Trophoblast cell (in vitro differentiated cells and primary cell): ENCODE results near the gene PLEKHM2.

Experiments used
- DNase-seq, 2 donors: peaks; one replicate each; pipeline ENCODE4 v3.0.0-alpha.2; 2016
- H2AFZ ChIP-seq: 2 replicates; pipeline ENCODE4 v1.6.1; 2013; ENCODE audit warnings: low read length, moderate library complexity, mild to moderate bottlenecking; ENCODE audit not compliant: insufficient read depth, poor library complexity
- H2AK5ac ChIP-seq: 2 replicates; pipeline ENCODE4 v1.6.1; 2013; ENCODE audit warnings: mild to moderate bottlenecking, low read length
- H2BK120ac ChIP-seq: 2 replicates; pipeline ENCODE4 v1.6.1; 2013; ENCODE audit warnings: low read length, mild to moderate bottlenecking, moderate library complexity; ENCODE audit not compliant: insufficient read depth, poor library complexity
- H2BK12ac ChIP-seq: 2 replicates; pipeline ENCODE4 v1.6.1; 2013; ENCODE audit warnings: mild to moderate bottlenecking, low read length, moderate library complexity
- H2BK5ac ChIP-seq: 2 replicates; pipeline ENCODE4 v1.6.1; 2013; ENCODE audit warnings: low read length, low read depth, moderate library complexity, mild to moderate bottlenecking; ENCODE audit not compliant: poor library complexity
- H3K14ac ChIP-seq: 2 replicates; pipeline ENCODE4 v1.6.1; 2013; ENCODE audit warnings: mild to moderate bottlenecking, low read length
- H3K18ac ChIP-seq: 2 replicates; pipeline ENCODE4 v1.6.1; 2013; ENCODE audit warnings: mild to moderate bottlenecking, low read length
- H3K23ac ChIP-seq: 2 replicates; pipeline ENCODE4 v1.6.1; 2013; ENCODE audit warnings: low read length
- H3K27ac ChIP-seq: 2 replicates; pipeline ENCODE4 v1.5.1; 2013; ENCODE audit warnings: low read depth, mild to moderate bottlenecking, inconsistent platforms, low read length, moderate library complexity
- H3K27me3 ChIP-seq: 2 replicates; pipeline ENCODE4 v1.6.1; 2013; ENCODE audit warnings: inconsistent platforms, mild to moderate bottlenecking, low read length, moderate library complexity; ENCODE audit not compliant: insufficient read depth
- H3K36me3 ChIP-seq, 2 experiments: 1 replicate in 1 of 2; 2 replicates in 1 of 2; pipeline ENCODE4 v1.6.1; 2013; ENCODE audit warnings: low read length in 2 of 2, mild to moderate bottlenecking in 2 of 2, moderate library complexity in 1 of 2; ENCODE audit not compliant: insufficient read depth in 2 of 2, control insufficient read depth in 1 of 2
- H3K4ac ChIP-seq: 2 replicates; pipeline ENCODE4 v1.6.1; 2013; ENCODE audit warnings: low read depth, mild to moderate bottlenecking, low read length, moderate library complexity
- H3K4me1 ChIP-seq, 2 experiments: 1 replicate in 1 of 2; 2 replicates in 1 of 2; pipeline ENCODE4 v1.6.1; 2013; ENCODE audit warnings: low read length in 2 of 2, mild to moderate bottlenecking in 2 of 2, moderate library complexity in 1 of 2; ENCODE audit not compliant: insufficient read depth in 2 of 2, control insufficient read depth in 1 of 2
- H3K4me2 ChIP-seq: 2 replicates; pipeline ENCODE4 v1.6.1; 2013; ENCODE audit warnings: inconsistent platforms, mild to moderate bottlenecking, low read length, moderate library complexity
- H3K4me3 ChIP-seq: 2 replicates; pipeline ENCODE4 v1.5.1; 2013; ENCODE audit warnings: mild to moderate bottlenecking, low read depth, low read length, inconsistent platforms
- H3K79me1 ChIP-seq: one replicate; pipeline ENCODE4 v1.6.1; 2013; ENCODE audit warnings: low read length
- H3K79me2 ChIP-seq: 2 replicates; pipeline ENCODE4 v1.6.1; 2013; ENCODE audit warnings: low read length, mild to moderate bottlenecking; ENCODE audit not compliant: control insufficient read depth, insufficient read depth, poor library complexity
- H3K9ac ChIP-seq: 2 replicates; pipeline ENCODE4 v1.6.1; 2013; ENCODE audit warnings: mild to moderate bottlenecking, low read length
- H3K9me3 ChIP-seq: 2 replicates; pipeline ENCODE4 v1.6.1; 2013; ENCODE audit warnings: low read depth, mild to moderate bottlenecking, control low read depth, inconsistent platforms, low read length; ENCODE audit not compliant: insufficient read depth
- H4K12ac ChIP-seq: 2 replicates; pipeline ENCODE4 v1.6.1; 2013; ENCODE audit warnings: low read depth, mild to moderate bottlenecking, low read length, moderate library complexity
- H4K8ac ChIP-seq: 2 replicates; pipeline ENCODE4 v1.6.1; 2013; ENCODE audit warnings: low read depth, mild to moderate bottlenecking, low read length, moderate library complexity
- H4K91ac ChIP-seq: one replicate; pipeline ENCODE4 v1.6.1; 2013; ENCODE audit warnings: low read depth, mild to moderate bottlenecking, low read length, moderate library complexity
- WGBS: extraction: QIAGEN DNeasy Blood & Tissue Kit; methylation state at CpG from one replicate; pipeline ENCODE4 v1.1.7; 2013; ENCODE audit warnings: missing lambda C conversion rate; ENCODE audit not compliant: insufficient read length, insufficient coverage; ENCODE audit errors: extremely low coverage; 5-methylcytosine and 5-hydroxymethylcytosine counted together

Gene PLEKHM2

DNA sequence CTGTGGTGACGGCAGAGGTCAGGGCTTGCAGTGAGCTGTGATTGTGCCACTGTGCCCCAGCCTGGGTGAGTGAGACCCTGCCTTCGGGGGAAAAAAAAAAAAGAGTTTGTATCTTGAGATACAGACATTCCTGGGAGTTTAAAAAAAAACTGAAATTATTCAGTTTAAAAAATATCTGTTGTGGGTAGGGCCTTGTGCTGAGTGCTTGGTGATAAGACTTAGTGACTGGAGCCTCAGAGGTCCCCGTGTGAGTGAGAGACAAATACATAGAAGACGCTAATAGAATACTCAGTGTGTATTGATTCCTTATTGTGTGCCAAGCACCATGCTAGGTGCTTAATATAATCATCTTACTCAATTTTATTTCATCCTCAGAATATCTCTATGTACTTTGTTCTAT lies 44.2 kb upstream of the PLEKHM2 start:
- Histone ChIP-seq H2BK12ac (no peak overlapping the region), H3K27me3 (no peaks in the 10 kb centered on the region), H3K14ac (no peak overlapping the region), H3K79me1 (no peaks in the 10 kb centered on the region), H3K23ac (no peak overlapping the region), H2BK5ac (no peak overlapping the region), H2AK5ac (no peak overlapping the region), H3K4me3 (no peak overlapping the region), H3K9me3 (no peaks in the 10 kb centered on the region), H4K8ac (no peak overlapping the region), H3K9ac (no peak overlapping the region), H3K27ac (no peak overlapping the region), H4K91ac (no peak overlapping the region), H2AFZ (no peak overlapping the region), H3K79me2 (no peaks in the 10 kb centered on the region), H3K4me1 (no peaks in the 10 kb centered on the region), H2BK120ac (no peak overlapping the region), H3K18ac (no peak overlapping the region), H4K12ac (no peak overlapping the region), H3K4me2 (no peak overlapping the region), H3K36me3 (peaks cover 35 to 49% of the 10 kb centered on the region in 2 experiments), H3K4ac (no peak overlapping the region)
- WGBS = no CpG with 5 or more reads among the region's 4 CpGs
- no peak for DNase-seq

GRCh38 chr1:15640667-15641066 lies 43.5 kb upstream of the PLEKHM2 start:
- Histone ChIP-seq H3K36me3 (peaks cover 34 to 50% of the 10 kb centered on the region in 2 experiments), H3K79me2 (no peaks in the 10 kb centered on the region), H3K27ac (no peak overlapping the region), H2BK12ac (no peak overlapping the region), H3K9me3 (no peaks in the 10 kb centered on the region), H4K8ac (no peak overlapping the region), H3K4ac (no peak overlapping the region), H4K12ac (no peak overlapping the region), H3K18ac (no peak overlapping the region), H2AK5ac (no peak overlapping the region), H3K14ac (no peak overlapping the region), H3K4me3 (no peak overlapping the region), H4K91ac (no peak overlapping the region), H2BK120ac (no peak overlapping the region), H2BK5ac (no peak overlapping the region), H2AFZ (no peak overlapping the region), H3K4me1 (no peaks in the 10 kb centered on the region), H3K23ac (no peak overlapping the region), H3K4me2 (no peak overlapping the region), H3K9ac (no peak overlapping the region), H3K27me3 (no peaks in the 10 kb centered on the region), H3K79me1 (no peaks in the 10 kb centered on the region)
- no CpG with 5 or more reads among the region's 3 CpGs for WGBS
- DNase-seq = no peak

DNA sequence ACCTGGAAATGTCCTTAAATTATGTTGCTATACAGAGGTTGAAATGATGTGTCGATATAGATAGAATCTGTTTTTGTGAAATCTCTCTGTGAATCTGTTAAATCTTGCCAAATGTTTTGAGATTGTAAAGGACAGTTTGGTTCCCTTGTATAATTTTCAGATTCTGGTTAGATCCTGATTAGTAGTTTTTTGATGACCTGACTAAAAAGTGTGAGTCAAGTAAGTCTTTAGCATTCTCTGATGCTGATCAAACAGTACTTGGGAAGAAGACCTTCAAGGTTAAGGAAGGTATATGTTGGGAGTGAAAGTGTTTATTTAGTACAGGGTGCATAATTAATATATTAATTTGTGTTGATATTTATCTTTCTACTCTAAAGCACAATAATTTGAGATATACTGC lies 34.2 kb upstream of the PLEKHM2 start:
- Histone ChIP-seq H3K9ac (no peak overlapping the region), H2BK120ac (no peak overlapping the region), H2BK5ac (no peak overlapping the region), H2AK5ac (no peak overlapping the region), H2AFZ (no peak overlapping the region), H3K9me3 (no peaks in the 10 kb centered on the region), H4K91ac (no peak overlapping the region), H3K4me1 (no peaks in the 10 kb centered on the region), H3K23ac (no peak overlapping the region), H3K79me2 (no peaks in the 10 kb centered on the region), H3K14ac (no peak overlapping the region), H3K36me3 (peaks cover 36 to 37% of the 10 kb centered on the region in 2 experiments), H3K4ac (no peak overlapping the region), H4K12ac (no peak overlapping the region), H3K4me3 (no peak overlapping the region), H3K79me1 (no peaks in the 10 kb centered on the region), H3K27me3 (no peaks in the 10 kb centered on the region), H2BK12ac (no peak overlapping the region), H4K8ac (no peak overlapping the region), H3K27ac (no peak overlapping the region), H3K18ac (no peak overlapping the region), H3K4me2 (no peak overlapping the region)
- WGBS = no CpG with 5 or more reads among the region's 1 CpG
- DNase-seq = no peak

GRCh38 chr1:15650433-15650832 lies 33.7 kb upstream of the PLEKHM2 start:
- no CpG with 5 or more reads among the region's 2 CpGs for WGBS
- Histone ChIP-seq H3K27me3 (no peaks in the 10 kb centered on the region), H3K79me2 (no peaks in the 10 kb centered on the region), H2BK5ac (no peak overlapping the region), H3K27ac (no peak overlapping the region), H4K91ac (no peak overlapping the region), H3K23ac (no peak overlapping the region), H3K79me1 (no peaks in the 10 kb centered on the region), H3K14ac (no peak overlapping the region), H3K9me3 (no peaks in the 10 kb centered on the region), H3K36me3 (peaks cover 33 to 38% of the 10 kb centered on the region in 2 experiments), H3K4me2 (no peak overlapping the region), H2AFZ (no peak overlapping the region), H3K4me3 (no peak overlapping the region), H4K8ac (no peak overlapping the region), H3K4ac (no peak overlapping the region), H2BK120ac (no peak overlapping the region), H3K9ac (peak overlapping the region; percentile 22), H4K12ac (no peak overlapping the region), H2BK12ac (no peak overlapping the region), H3K4me1 (no peaks in the 10 kb centered on the region), H2AK5ac (no peak overlapping the region), H3K18ac (no peak overlapping the region)
- no peak for DNase-seq
